ENCODE results near the gene CALN1. TPM values are rescaled to one million over a fixed set of nuclear protein-coding genes. Genes with fewer than 3 reads are reported as not detected.

Gene CALN1
- total and polyA plus RNA-seq, 4 donors: 0.02 to 0.91 (median 0.03) TPM

DNA sequence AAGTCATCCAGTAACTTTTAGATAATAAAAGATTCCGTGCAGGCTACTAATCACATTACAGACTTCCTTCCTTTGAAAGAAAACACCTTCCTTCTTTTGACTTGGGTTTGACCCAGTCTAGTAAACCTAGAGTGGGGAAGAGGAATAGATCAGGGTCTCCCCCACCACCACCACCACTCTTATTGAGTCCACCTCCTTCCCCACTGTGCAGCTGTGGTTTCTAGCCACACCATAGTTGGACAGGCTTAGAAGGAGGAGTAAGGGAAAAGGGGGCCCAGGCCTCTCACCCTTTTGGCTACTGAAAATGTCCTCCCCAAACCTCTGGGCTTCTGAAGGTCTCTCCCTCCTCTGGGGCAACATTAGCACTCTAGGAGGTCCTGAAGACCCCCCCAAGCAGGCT, 372.7 kb downstream of the CALN1 start:
- no peak for TF ChIP-seq CTCF (IDR thresholded peaks at IDR 0.05; ENCODE audit: control extremely low read depth, extremely low read depth)
- Histone ChIP-seq H3K4me1 (ENCODE audit: control insufficient read depth in 5 of 5, insufficient read depth in 5 of 5, low read length in 5 of 5) (no peaks in the 10 kb centered on the region), H3K4me3 (no peak overlapping the region), H3K36me3 (ENCODE audit: control insufficient read depth in 4 of 4, insufficient read depth in 4 of 4, low read length in 4 of 4) (no peaks in the 10 kb centered on the region), H3K27ac (ENCODE audit: low read depth in 1 of 2, low read length in 1 of 2) (no peak overlapping the region), H3K9ac (ENCODE audit: insufficient read depth in 1 of 2, low read length in 2 of 2) (no peak overlapping the region), H3K27me3 (ENCODE audit: control insufficient read depth in 3 of 3, insufficient read depth in 3 of 3, low read length in 2 of 3) (no peaks in the 10 kb centered on the region), H3K9me3 (ENCODE audit: control insufficient read depth in 4 of 4, insufficient read depth in 3 of 4, low read length in 3 of 4) (peaks cover 0 to 5% (median 0%) of the 10 kb centered on the region in 4 donors)
- 12 to 39% methylated on average over 1 of the region's 1 CpG for WGBS, 2 donors
- ATAC-seq (ENCODE audit: insufficient read depth, low FRiP score) (no peak), DNase-seq (no peak)

DNA sequence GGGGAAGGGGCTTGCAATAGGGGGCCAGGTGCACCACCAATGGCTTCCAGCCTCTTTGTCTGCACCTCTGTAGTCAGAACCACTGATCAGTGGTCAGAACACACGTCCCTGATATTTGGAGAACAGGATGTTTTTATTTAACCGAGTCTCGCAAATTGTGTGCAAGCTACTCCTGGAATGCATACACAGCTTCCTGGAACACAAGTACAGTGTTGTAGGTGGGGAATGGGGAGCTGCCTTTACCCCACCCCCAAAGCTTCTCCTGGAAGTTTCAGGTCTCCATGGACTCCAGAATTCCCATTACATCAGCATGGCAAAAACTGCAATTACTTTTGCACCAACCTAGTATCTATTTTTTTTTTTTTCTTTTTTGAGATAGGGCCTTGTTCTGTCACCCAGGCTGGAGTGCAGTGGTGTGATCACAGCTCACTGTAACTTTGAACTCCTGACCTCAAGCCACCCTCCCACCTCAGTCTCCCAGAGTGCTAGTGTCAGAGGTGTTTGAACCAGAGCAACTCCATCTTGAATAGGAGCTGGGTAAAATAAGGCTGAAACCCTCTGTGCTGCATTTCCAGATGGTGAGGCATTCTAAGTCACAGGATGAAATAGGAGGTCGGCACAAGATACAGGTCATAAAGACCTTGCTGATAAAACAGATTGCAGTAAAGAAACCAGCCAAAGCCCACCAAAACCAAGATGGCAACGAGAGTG, 374.0 kb downstream of the CALN1 start:
- no peak for TF ChIP-seq CTCF (IDR thresholded peaks at IDR 0.05; ENCODE audit: control extremely low read depth, extremely low read depth)
- Histone ChIP-seq H3K4me1 (ENCODE audit: control insufficient read depth in 5 of 5, insufficient read depth in 5 of 5, low read length in 5 of 5) (no peaks in the 10 kb centered on the region), H3K27ac (ENCODE audit: low read depth in 1 of 2, low read length in 1 of 2) (no peak overlapping the region)

GRCh38 chr7:72037516-72037915, 374.6 kb downstream of the CALN1 start:
- no peak for TF ChIP-seq CTCF (IDR thresholded peaks at IDR 0.05; ENCODE audit: control extremely low read depth, extremely low read depth)
- no peak overlapping the region for H3K9ac ChIP-seq (ENCODE audit: insufficient read depth in 1 of 2, low read length in 2 of 2)
- no peaks in the 10 kb centered on the region for H3K4me1 ChIP-seq (ENCODE audit: control insufficient read depth in 5 of 5, insufficient read depth in 5 of 5, low read length in 5 of 5)
- WGBS, 2 donors: 56 to 59% methylated on average over 2 of the region's 2 CpGs
- no peaks in the 10 kb centered on the region for H3K27me3 ChIP-seq (ENCODE audit: control insufficient read depth in 3 of 3, insufficient read depth in 3 of 3, low read length in 2 of 3)
- H3K9me3 ChIP-seq (ENCODE audit: control insufficient read depth in 4 of 4, insufficient read depth in 3 of 4, low read length in 3 of 4): peaks cover 0 to 5% (median 0%) of the 10 kb centered on the region in 4 donors
- DNase-seq (no peak), ATAC-seq (ENCODE audit: insufficient read depth, low FRiP score) (no peak)
- H3K36me3 ChIP-seq (ENCODE audit: control insufficient read depth in 4 of 4, insufficient read depth in 4 of 4, low read length in 4 of 4): no peaks in the 10 kb centered on the region
- no peak overlapping the region for H3K27ac ChIP-seq (ENCODE audit: low read depth in 1 of 2, low read length in 1 of 2)
- H3K4me3 ChIP-seq: no peak overlapping the region

More for the DNA sequence above, 374.0 kb downstream of the CALN1 start:
- Histone ChIP-seq H3K36me3 (ENCODE audit: control insufficient read depth in 4 of 4, insufficient read depth in 4 of 4, low read length in 4 of 4) (no peaks in the 10 kb centered on the region), H3K9me3 (ENCODE audit: control insufficient read depth in 4 of 4, insufficient read depth in 3 of 4, low read length in 3 of 4) (peaks cover 0 to 5% (median 0%) of the 10 kb centered on the region in 4 donors), H3K4me3 (no peak overlapping the region), H3K9ac (ENCODE audit: insufficient read depth in 1 of 2, low read length in 2 of 2) (no peak overlapping the region), H3K27me3 (ENCODE audit: control insufficient read depth in 3 of 3, insufficient read depth in 3 of 3, low read length in 2 of 3) (no peaks in the 10 kb centered on the region)
- ATAC-seq (ENCODE audit: insufficient read depth, low FRiP score) (no peak), DNase-seq (no peak)
- WGBS, 2 donors: 65 to 76% methylated on average over 5 of the region's 5 CpGs
